CD4-positive, alpha-beta T cell treated with Interleukin-6 at 100 ng/mL for 8 hours (primary cell): Measurements from ENCODE around the gene PALD1.
"Not testable (repeated sequence)": the region's sequence is repeated elsewhere in the genome, so short reads cannot be mapped to it uniquely, and the experiment has no call there.

Source experiments
- DNase-seq: peaks from one replicate; pipeline ENCODE4 v3.0.0-alpha.2; 2020; ENCODE audit warnings: mixed read lengths, low spot score

The PALD1 gene

DNA sequence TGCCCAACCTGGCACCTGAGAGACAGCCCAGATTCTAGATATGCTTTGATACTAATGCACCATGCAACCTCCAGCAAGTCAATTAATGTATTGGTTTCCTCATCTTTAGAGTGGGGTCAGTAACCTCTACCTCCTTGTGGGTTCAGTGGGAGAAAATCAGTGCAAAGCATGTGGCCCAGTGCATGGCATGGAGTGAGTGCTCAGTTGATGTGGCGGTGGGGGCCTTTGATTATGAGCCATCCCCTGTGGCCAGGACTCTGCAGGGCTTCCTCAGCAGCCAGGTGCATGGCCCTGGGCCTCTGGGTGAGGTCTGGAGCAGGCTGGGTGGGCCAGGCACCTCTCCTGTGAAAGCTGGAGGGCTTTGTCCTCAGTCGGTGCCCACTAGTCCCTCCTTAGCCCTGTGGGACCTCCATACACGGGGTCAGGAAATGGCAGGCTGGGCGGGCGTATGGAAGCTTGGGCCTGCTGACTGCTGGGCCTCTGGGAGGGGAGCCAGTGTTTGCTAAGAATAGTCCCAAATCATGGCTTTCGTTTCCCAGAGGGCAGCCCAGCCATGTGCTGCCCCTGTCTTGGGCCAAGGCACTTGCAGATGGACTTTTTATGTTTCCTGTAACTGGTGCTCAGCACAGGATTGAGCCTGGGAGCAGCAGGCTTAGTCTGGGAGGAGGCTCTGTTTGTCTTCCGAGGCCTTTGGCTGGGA lies 3.4 kb downstream of the PALD1 start:
- no peak for DNase-seq

DNA sequence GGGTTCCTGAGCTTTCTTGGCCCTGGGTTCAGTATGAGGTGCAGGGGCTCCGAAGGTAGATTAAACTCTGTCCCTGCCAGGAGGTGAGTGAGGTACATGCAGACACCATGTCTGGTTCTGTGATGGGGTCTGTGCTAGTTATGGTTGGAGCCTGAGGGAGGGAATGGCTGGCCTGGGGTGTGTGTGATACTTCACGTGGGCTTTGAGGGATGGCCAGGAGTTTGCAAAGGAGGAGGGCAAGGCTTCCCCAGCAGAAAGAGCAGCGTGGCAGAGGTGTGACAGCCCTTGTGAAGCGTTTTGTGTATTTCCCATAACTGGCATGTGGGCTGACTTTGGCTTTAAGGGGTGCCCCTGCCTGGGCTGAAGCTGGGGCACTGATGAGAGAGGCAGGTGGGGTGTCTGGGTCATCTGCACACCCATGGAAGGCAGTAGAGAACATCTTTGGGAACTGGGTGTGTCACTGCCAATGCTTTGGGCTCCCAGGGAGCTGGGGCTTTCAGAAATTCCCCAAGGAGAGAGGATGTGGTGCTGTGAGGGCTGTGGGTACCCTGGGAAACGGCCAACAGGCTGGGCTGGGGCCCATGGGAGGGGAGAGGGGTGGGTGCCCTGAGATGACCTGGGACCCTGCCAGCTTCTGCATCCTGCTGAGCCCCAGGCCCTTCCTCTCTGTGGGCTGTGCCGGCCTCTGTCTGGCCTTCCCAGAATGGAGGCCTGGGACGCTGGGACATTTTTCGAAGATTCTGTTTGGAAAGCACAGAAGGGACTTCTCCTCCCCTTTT lies 4.6 kb downstream of the PALD1 start:
- no peak for DNase-seq

DNA sequence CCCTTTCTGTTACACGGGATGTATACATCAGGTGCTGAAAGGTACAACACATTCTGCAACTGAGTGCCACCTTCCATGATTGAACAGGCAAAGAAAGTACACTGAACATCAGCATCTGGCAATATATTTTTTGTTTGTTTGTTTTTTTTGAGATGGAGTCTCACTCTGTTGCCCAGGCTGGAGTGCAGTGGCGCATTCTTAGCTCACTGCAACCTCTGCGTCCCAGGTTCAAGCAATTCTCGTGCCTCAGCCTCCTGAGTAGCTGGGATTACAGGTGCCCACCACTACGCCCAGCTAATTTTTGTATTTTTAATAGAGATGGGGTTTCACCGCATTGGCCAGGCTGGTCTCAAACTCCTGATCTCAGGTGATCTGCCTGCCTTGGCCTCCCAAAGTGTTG lies 5.3 kb downstream of the PALD1 start:
- not testable (repeated sequence) for DNase-seq

DNA sequence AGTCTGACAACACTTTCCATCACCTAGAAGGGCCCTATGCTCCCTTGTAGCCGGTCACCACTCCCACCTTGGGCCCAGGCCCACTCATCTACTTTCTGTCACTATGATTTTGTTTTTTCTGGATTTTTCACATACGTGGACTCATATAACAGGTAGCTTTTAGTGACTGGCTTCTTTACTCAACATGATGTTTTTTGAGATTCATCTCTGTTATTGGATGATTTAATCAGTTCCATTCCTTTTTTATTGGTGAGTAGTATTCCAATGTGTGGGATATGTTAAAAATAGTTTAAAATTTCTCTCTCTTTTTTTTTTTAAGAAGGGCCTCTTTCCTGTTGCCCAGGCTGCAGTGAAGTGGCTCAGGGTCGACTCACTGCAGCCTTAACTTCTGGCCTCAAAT lies 9.3 kb downstream of the PALD1 start:
- no peak for DNase-seq

DNA sequence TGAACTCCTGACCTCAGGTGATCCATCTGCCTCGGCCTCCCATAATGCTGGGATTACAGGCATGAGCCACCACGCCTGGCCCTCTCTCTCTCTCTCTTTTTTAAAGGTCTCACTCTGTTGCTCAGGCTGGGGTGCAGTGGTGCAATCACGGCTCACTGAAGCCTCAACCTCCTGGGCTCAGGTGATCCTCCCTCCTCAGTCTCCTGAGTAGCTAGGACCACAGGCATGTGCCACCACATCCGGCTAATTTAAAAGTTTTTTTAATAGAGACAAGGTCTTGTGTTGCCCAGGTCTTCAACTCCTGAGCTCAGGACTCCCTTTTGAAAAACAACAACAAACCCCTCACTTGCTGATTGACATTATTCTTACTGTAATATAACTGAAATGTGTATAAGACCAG lies 11.6 kb downstream of the PALD1 start:
- no peak for DNase-seq

DNA sequence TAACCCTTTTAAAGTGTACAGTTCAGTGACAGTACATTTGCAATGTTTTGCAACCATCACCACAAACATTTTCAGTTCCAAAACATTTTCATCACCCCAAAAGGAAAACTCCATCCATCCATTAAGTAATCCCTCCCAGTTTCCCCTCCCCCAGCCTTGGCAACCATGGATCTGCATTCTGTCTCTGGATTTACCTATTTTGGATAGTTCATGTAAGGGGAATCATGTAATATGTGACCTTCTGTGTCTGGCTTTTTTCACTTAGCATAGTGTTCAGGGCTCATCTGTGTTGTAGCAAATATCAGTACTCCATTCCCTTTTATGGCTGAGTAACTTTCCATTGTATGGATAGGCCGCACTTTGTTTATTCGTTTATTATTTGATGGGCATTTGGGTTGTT lies 13.0 kb downstream of the PALD1 start:
- no peak for DNase-seq

DNA sequence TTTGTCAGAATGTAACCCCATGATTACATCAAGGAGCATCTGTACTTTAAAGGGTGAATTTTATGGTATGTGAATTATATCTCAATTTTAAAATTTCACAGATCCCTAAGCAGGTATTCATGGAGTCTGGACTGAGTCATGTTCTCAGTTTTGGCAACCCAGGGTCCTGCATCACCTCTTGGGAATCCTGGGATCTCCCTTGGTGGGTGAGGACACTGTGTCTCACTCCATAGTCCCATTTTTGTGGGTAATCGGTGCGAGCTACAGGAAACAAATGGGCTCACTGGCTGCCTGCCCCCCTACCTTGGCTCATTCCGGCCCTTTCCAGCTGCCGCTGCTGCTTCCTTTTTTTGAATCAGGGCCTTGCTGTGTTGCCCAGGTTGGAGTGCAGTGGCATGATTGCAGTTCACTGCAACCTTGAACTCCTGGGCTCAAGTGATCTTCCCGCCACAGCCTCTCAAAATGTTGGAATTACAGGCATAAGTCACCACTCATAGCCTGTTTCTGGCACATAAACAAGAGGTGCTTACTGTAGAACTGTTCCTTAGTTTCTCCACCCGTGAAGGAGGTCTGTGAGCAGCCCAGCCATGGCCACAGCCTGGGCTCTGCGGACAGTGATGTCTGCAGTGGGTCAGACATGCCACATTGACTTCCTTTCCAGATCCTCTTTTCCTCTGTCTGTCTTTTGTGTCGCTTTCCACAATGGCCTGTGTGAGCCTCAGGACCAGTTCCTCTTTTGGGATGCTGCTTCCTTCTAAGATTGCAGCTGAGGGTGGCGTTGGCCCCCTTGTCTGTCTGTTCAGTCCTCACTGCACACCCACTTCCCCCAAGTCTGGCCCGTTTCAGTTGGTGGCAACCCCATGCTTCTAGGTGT lies 14.5 kb downstream of the PALD1 start:
- no peak for DNase-seq

DNA sequence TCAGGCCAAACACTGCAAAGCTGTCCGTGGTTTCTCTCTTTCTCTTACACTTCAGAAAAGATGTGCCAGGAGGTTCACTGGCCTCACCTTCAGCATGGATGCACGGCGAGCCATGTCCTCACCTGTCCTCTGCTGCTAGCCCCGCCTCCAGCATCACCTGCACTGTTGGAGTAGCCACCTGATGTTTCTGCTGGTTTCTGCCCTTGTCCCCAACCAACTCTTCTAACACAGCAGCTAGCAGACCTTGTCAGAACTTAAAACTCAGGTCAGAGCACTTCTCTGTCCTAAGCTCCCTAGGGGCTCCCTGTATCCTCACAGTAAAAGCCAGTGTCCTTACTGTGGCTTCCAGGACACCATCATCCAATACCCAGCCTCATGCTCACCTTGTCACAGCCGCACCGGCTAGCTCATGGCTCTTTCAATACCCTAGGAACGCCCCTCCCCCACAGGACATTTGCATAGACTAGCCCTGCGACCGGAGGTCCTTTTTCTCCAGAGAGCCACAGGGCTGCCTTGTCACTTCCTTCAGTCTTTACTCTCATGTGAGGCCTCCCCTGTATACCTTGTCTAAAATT lies 15.2 kb downstream of the PALD1 start:
- DNase-seq, result no peak

DNA sequence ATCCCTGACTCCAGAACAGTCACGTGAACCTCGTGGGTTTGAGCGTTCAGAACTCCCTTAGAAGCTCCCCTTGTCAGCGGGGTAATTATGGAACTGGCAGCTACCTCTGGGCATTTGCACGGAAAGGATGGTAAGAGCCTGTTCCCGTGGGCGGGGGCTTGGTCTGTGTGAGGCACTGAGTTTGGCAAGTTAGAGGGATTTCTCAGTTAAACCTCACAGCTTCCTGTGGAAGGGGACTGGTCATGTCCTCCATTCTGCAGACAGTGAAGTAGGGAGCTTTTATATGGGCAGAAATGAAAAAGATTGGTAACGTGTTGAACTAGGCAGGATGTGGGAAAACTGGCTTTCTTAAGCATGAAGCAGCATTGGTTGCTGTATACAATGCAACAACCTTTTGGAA lies 16.0 kb downstream of the PALD1 start:
- no peak for DNase-seq

DNA sequence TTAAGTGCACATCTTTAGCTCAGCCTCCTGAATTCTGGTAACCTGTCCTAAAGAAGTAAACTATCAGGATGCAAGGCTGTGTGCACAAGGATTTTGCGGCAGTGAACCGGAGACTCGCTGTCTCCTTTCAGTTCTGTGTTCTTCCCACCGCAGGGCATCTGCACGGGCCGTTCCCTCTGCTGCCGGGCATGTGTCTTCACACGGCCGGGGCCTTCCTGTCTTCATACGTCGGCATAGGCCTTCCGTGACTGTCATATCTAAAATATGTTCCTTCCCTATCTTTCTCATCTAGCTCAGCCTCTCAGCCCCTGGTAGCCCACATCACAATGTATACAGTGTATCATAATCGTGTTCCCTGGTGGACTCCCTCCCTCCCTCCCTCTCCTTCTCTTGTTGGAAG lies 16.4 kb downstream of the PALD1 start:
- no peak for DNase-seq

DNA sequence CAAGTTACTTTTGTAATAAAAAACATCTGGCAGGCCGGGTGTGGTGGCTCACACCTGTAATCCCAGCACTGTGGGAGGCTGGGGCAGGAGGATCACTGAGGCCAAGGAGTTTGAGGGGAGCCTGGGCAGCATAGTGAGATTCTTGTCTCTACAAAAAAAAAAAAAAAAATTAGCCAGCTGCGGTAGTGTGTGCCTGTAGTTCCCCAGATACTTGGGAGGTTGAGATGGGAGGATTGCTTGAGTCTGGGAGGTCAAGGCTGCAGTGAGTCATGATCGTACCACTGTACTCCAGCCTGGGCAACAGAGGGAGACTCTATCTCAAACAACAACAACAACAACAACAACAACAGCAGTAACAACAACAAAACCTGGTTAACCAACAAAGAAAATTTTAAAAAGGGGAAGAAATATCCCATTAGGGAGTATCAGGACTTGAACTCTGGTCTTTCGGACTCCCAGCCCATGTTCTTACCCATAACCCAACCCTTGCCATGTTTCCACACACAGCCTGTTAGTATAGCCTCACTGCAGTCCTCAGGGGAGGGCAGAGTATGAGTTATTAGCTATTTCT lies 17.2 kb downstream of the PALD1 start:
- no peak for DNase-seq

DNA sequence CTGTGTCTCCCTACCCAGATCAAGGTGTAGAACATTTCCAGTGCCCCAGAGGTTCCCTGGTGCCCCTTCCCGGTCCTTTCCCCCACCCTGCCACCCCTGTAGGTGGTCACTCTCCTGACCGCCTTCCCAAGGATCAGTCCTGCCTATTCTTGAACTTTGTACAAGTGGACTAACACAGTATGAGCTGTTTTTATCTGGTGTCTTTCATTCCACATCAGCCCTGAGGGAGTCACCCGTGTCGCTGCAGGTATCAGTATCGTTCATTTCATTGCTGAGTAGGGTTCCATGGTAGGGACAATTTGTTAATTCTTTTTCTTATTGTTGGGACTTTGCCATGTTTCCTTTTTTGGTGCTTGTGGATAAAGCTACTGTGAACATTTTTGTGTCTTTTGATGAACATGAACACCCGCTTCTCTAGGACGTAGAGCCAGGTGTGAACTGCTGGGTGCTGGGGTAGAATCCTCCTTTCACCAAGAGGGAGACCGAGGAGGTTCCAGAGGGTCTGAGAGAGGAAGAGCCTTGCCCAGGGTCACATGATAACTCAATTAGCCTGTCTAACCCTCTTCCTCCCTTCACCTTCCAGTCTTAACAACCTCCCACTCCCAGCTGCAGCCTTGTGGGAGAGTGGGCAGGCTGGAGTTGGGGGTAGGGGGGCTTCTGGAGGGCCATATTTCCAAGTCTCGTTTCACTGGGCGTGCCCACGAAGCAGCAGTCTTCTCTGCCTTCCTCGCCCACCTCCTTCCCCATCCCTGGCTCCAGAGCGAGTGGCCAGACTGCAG lies 18.0 kb downstream of the PALD1 start:
- DNase-seq, result no peak

DNA sequence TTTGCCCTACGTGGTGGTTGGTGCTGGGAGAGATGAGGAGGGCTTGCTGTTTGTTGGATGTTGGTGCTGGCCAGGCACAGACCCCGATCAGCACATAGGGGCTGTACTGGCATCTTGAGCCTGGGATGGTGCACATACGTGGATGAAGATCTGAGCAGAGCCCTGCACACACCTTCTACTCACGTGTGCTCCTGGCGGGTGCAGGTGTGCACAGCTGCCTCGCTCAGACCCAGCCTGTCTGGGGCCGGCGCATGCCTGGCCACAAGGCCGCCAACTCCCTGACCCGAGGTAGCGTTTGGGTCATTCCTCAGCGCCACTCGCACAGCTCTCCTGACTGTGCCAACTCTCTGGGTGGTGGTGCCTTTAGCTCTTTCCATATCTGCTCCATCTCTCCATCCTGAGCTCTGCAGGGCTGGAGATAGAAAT lies 18.6 kb downstream of the PALD1 start:
- no peak for DNase-seq

DNA sequence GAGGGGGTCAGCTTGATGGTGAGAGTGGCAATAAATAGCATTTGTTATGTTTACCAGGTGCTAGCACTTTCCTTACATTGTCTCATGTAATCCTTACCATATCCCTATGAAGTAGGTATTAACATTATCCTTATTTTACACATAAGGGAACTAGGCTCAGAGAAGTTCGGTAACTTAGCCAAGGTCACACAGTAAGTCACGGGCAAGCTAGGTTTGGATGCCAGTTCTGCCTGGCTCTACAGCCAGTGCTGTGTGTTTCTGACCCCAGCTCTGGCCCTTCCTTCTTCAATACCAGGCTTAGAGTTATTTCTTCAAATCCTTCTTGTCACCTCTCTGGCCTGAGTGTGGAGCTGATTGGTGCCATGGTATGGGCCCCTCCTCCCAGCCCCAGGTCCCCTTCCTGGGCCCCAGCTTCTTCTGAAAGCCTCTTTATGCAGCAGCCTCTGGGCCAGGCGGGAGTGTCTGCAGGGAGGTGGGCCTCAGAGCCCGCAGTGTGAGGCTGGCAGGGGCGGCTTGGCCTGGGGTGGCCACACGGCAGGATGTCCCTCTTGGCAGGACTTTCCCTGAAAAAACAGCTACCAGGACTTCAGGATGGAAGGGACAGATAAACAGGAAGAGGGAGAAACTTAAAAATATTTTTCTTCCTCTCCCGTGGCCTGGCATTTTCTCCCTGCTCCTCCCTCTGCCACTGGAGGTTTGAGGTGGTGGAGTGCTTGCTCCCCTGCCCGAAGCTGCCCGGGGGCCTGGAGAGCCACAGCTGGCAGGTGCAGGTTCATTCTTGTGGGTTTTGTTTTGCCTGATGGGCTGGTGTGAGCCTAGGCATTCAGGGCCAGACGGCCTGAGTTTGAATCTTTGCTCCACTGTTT lies 20.6 kb downstream of the PALD1 start:
- no peak for DNase-seq

DNA sequence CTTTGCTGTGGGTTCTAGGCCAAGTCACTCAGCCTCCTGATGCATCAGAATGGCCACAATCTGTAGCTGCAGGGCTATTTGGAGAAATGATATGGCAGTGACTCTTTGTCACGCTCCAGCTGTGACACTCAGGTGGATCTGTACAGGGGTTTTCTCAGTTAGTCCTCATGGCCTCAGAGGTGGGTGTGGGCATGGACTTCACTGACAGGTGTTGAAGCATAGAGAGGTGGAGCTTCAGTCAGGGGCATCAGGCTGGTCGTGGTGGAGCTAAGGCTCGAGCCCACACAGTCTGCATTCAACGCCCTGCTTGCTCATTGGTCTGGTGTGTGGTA lies 21.2 kb downstream of the PALD1 start:
- DNase-seq, result no peak

DNA sequence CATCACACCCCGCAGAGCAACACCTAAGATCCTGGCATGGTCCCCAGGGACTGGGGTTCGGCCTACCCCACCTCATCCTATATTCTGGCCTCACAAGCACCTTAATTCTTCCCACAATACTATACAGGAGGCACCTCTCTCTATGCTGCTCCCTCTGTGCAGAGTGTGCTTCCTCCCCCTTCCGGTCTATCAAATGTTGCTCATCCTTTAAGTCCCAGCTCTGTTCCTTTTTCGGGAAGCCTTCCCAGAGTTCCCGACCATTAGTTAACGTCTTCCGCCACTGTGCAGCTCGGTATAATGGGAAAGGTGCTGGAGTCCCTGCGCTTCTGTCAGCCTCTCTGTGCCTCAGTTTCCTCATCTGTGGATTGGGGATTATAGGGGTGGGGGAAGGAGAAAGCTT lies 21.8 kb downstream of the PALD1 start:
- no peak for DNase-seq

DNA sequence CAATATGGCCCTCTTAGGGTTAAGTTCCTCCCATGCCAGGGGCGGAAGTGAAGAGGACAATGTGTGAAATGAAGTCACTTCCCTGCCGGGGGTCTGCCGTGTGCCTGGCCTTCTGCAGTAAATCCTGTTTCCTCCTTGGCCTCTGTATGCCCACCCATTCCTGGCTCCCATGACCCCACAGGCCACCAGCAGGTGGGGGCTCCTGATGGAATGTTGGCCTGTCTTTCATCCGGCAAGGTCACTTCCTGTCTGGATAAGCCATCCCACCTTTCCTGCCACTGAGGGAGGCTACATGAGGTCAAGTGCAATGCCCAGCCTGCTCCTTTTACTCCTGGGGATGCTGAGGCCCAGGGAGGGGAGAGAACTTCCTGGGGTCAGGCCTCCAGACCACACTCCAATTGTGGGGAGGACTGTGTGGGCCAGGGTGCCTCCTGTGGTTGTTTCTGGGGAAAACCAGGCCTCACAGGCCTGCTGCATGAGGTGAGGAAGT lies 22.3 kb downstream of the PALD1 start:
- DNase-seq, result no peak

DNA sequence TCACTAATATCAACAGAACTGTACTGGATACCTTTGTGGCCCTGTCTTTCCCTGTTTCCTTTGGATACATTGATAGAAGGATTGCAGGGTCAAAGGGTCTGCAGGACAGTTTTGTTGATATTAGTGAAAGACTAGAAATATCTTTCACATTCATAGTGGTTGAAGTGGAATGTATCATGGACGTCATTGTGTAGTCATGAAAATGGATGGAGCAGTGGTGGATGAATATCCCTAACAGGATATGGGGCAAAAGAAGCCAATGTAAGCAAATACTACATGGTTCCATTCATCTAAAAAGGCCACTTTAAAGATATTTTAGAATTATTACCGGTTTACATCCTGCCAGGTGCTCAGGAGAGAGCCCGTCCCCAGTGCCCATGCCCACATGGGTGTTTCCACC lies 23.8 kb downstream of the PALD1 start:
- no peak for DNase-seq

DNA sequence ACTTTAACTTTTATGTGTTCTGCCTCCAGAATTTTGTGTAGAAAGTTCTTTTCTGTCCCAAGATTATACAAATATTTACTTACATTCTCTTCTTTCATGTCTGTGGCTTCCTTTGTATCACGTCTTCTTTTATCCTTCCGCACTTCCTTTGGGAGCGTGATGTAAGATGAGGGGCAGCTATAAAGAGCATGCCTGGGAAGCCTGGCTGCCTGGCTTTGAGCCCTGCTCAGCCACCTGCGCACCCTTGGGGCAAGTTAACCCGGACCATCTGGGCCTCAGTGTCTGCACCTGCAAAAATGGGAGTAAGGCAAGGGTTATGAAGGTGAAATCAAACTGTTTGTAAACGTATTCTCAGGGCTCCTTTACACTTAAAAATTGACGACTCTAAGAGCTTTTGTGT lies 25.2 kb downstream of the PALD1 start:
- DNase-seq, result no peak
